ENCODE measurements around the gene CLUH.
"Not testable (repeated sequence)": the region's sequence is repeated elsewhere in the genome, so short reads cannot be mapped to it uniquely, and the experiment has no call there.

CLUH gene

GRCh38 chr17:2690165-2691068, 21.1 kb downstream of the CLUH start:
- no peak for DNase-seq (ENCODE audit: low read depth in 2 of 3, low spot score in 1 of 3)

GRCh38 chr17:2689411-2690164, 22.0 kb downstream of the CLUH start:
- DNase-seq (ENCODE audit: low read depth in 2 of 3, low spot score in 1 of 3): no peak

- DNase-seq (ENCODE audit: low read depth in 2 of 3, low spot score in 1 of 3): no peak
Measured at GRCh38 chr17:2688351-2689342, 22.9 kb downstream of the CLUH start.

GRCh38 chr17:2687074-2687418, 24.5 kb downstream of the CLUH start:
- DNase-seq (ENCODE audit: low read depth in 2 of 3, low spot score in 1 of 3): no peak

- no peak for DNase-seq (ENCODE audit: low read depth in 2 of 3, low spot score in 1 of 3)
Measured at GRCh38 chr17:2685696-2686095, 25.9 kb downstream of the CLUH start.

- no peak for DNase-seq (ENCODE audit: low read depth in 2 of 3, low spot score in 1 of 3)
Measured at GRCh38 chr17:2684549-2684948, 27.0 kb downstream of the CLUH start.

GRCh38 chr17:2683912-2684311, 27.7 kb downstream of the CLUH start:
- DNase-seq (ENCODE audit: low read depth in 2 of 3, low spot score in 1 of 3): no peak

- no peak for DNase-seq (ENCODE audit: low read depth in 2 of 3, low spot score in 1 of 3)
Measured at GRCh38 chr17:2682176-2682938, 29.2 kb downstream of the CLUH start.

GRCh38 chr17:2681650-2682049, 29.9 kb downstream of the CLUH start:
- DNase-seq (ENCODE audit: low read depth in 2 of 3, low spot score in 1 of 3): no peak

GRCh38 chr17:2680961-2681360, 30.6 kb downstream of the CLUH start:
- DNase-seq (ENCODE audit: low read depth in 2 of 3, low spot score in 1 of 3): no peak

GRCh38 chr17:2679247-2679646, 32.3 kb downstream of the CLUH start:
- DNase-seq (ENCODE audit: low read depth in 2 of 3, low spot score in 1 of 3): not testable (repeated sequence)

- DNase-seq (ENCODE audit: low read depth in 2 of 3, low spot score in 1 of 3): no peak
Measured at GRCh38 chr17:2672026-2672425, 39.5 kb downstream of the CLUH start.

- not testable (repeated sequence) for DNase-seq (ENCODE audit: low read depth in 2 of 3, low spot score in 1 of 3)
Measured at GRCh38 chr17:2660410-2660809, 51.2 kb downstream of the CLUH start.

GRCh38 chr17:2659337-2659736, 52.2 kb downstream of the CLUH start:
- not testable (repeated sequence) for DNase-seq (ENCODE audit: low read depth in 2 of 3, low spot score in 1 of 3)

GRCh38 chr17:2656283-2656682, 55.3 kb downstream of the CLUH start:
- no peak for DNase-seq (ENCODE audit: low read depth in 2 of 3, low spot score in 1 of 3)

- DNase-seq (ENCODE audit: low read depth in 2 of 3, low spot score in 1 of 3): no peak
Measured at GRCh38 chr17:2655546-2655945, 56.0 kb downstream of the CLUH start.

GRCh38 chr17:2652911-2653310, 58.7 kb downstream of the CLUH start:
- DNase-seq (ENCODE audit: low read depth in 2 of 3, low spot score in 1 of 3): not testable (repeated sequence)

- DNase-seq (ENCODE audit: low read depth in 2 of 3, low spot score in 1 of 3): no peak
Measured at GRCh38 chr17:2649191-2649590, 62.4 kb downstream of the CLUH start.

- no peak for DNase-seq (ENCODE audit: low read depth in 2 of 3, low spot score in 1 of 3)
Measured at GRCh38 chr17:2647957-2648356, 63.6 kb downstream of the CLUH start.

GRCh38 chr17:2644971-2645370, 66.6 kb downstream of the CLUH start:
- DNase-seq (ENCODE audit: low read depth in 2 of 3, low spot score in 1 of 3): no peak
